Measurements from ENCODE around the gene SLC22A1. TPM values are rescaled to one million over a fixed set of nuclear protein-coding genes. Genes with fewer than 3 reads are reported as not detected.
"Not testable (repeated sequence)": the region's sequence is repeated elsewhere in the genome, so short reads cannot be mapped to it uniquely, and the experiment has no call there.

Gene SLC22A1
- polyA plus RNA-seq, 2 of the 4 experiments (the other 2 are of a cell fraction), result 2.1 TPM

DNA sequence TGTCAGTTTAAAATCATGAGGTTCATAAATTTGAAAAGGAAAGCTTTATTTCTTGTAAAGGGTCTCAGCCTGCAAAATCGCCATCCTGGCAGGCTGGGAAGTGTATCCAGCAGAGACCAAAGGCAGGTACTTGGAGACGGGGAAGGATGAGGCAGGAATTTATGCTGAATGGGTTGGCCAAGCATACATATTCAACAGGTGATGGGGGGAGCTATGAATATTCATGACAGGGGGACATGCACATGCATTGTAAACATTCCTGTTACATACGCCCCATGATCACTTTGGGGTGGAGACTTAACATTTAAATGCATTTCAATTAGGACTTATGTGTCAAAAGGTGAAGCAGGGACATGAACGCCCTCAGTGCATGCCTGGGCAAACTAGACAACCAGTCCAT is 9.8 kb upstream of the SLC22A1 start (continued):
- TF ChIP-seq, protein P1, sequence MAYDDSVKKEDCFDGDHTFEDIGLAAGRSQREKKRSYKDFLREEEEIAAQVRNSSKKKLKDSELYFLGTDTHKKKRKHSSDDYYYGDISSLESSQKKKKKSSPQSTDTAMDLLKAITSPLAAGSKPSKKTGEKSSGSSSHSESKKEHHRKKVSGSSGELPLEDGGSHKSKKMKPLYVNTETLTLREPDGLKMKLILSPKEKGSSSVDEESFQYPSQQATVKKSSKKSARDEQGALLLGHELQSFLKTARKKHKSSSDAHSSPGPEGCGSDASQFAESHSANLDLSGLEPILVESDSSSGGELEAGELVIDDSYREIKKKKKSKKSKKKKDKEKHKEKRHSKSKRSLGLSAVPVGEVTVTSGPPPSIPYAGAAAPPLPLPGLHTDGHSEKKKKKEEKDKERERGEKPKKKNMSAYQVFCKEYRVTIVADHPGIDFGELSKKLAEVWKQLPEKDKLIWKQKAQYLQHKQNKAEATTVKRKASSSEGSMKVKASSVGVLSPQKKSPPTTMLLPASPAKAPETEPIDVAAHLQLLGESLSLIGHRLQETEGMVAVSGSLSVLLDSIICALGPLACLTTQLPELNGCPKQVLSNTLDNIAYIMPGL (CRISPR knock-in tag; IDR thresholded peaks at IDR 0.05; ENCODE audit: borderline replicate concordance), result no peak
- TF ChIP-seq PHF8 (IDR thresholded peaks at IDR 0.05; ENCODE audit: borderline replicate concordance, low read depth) (no peak), CBX2 (IDR thresholded peaks at IDR 0.05; ENCODE audit: borderline replicate concordance, low read depth) (no peak), MAFK (IDR thresholded peaks at IDR 0.05; ENCODE audit: partially characterized antibody) (no peak), POLR2AphosphoS2 (conservative IDR thresholded peaks at IDR 0.05; ENCODE audit: low read length) (no peak), EP300 (IDR thresholded peaks at IDR 0.05) (no peak)
- TF ChIP-seq, protein P2, sequence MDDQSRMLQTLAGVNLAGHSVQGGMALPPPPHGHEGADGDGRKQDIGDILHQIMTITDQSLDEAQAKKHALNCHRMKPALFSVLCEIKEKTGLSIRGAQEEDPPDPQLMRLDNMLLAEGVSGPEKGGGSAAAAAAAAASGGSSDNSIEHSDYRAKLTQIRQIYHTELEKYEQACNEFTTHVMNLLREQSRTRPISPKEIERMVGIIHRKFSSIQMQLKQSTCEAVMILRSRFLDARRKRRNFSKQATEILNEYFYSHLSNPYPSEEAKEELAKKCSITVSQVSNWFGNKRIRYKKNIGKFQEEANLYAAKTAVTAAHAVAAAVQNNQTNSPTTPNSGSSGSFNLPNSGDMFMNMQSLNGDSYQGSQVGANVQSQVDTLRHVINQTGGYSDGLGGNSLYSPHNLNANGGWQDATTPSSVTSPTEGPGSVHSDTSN (IDR thresholded peaks at IDR 0.05), result no peak
- TF ChIP-seq, protein P3, sequence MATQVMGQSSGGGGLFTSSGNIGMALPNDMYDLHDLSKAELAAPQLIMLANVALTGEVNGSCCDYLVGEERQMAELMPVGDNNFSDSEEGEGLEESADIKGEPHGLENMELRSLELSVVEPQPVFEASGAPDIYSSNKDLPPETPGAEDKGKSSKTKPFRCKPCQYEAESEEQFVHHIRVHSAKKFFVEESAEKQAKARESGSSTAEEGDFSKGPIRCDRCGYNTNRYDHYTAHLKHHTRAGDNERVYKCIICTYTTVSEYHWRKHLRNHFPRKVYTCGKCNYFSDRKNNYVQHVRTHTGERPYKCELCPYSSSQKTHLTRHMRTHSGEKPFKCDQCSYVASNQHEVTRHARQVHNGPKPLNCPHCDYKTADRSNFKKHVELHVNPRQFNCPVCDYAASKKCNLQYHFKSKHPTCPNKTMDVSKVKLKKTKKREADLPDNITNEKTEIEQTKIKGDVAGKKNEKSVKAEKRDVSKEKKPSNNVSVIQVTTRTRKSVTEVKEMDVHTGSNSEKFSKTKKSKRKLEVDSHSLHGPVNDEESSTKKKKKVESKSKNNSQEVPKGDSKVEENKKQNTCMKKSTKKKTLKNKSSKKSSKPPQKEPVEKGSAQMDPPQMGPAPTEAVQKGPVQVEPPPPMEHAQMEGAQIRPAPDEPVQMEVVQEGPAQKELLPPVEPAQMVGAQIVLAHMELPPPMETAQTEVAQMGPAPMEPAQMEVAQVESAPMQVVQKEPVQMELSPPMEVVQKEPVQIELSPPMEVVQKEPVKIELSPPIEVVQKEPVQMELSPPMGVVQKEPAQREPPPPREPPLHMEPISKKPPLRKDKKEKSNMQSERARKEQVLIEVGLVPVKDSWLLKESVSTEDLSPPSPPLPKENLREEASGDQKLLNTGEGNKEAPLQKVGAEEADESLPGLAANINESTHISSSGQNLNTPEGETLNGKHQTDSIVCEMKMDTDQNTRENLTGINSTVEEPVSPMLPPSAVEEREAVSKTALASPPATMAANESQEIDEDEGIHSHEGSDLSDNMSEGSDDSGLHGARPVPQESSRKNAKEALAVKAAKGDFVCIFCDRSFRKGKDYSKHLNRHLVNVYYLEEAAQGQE (IDR thresholded peaks at IDR 0.05), result no peak

DNA sequence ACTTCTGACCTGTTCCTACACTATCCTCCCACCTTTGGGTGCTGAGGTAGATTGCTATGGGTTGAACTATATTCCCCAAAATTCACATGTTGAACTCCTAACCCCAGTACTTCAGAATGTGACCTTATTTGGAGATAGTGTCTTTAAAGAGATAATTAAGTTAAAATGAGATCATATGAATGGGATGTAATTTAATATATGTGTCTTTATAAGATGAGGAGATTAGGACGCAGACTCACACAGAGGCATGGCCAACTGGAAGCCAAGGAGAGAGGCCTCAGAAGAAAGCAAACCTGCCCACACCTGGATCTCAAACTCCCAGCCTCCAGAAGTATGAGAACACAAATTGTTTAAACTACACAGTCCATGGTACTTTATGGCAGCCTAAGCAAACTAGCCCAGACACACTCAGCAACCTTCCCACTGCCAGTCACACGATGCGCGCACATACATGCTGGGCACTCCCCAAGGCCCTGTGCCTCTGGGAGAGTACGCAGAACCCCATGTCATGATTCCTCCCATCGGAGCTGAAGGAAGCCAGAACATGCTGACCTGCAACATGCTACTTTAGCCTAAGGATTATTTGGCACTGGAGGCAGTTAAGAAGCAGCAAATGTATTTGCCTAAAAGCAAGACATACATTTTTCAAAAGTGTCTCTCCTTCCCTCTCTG is 8.9 kb upstream of the SLC22A1 start:
- ChIA-PET POLR2A (no interaction called here), CTCF (interaction anchor here (0.8 to 1.7 kb wide), 3 partner anchors 11 to 343 kb away, joined by 3 to 4 read pairs (median 3); no protein-coding TSS in a partner anchor)
- ATAC-seq, result no peak

DNA sequence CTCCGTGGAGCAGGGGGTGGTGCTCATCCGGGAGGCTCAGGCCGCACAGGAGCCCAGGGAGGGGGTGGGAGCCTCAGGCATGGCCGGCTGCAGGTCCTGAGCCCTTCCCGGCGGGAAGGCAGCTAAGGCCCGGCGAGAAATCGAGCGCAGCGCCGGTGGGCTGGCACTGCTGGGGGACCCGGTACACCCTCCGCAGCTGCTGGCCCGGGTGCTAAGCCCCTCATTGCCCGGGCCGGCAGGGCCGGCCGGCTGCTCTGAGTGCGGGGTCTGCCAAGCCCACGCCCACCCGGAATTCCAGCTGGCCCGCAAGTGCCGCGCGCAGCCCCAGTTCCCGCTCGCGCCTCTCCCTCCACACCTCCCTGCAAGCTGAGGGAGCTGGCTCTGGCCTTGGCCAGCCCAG is 7.1 kb upstream of the SLC22A1 start:
- CTCF ChIA-PET, result interaction anchor here (1.3 to 1.7 kb wide), 2 partner anchors 26 to 341 kb away, joined by 3 to 4 read pairs; no protein-coding TSS in a partner anchor
- ATAC-seq; H3K9me3 ChIP-seq; H3K4me1 ChIP-seq; POLR2A ChIA-PET; H3K4me2 ChIP-seq; H3K4me3 ChIP-seq; H3K27ac ChIP-seq; DNase-seq (ENCODE audit: low read depth in 1 of 2, low spot score in 1 of 2); FAIRE-seq: not testable (repeated sequence)
- WGBS (ENCODE audit: missing lambda C conversion rate), result 94% methylated on average over 3 of the region's 29 CpGs

More for the DNA sequence above, 8.9 kb upstream of the SLC22A1 start:
- no peaks in the 10 kb centered on the region for H3K9me3 ChIP-seq
- no peaks in the 10 kb centered on the region for H3K4me1 ChIP-seq
- WGBS (ENCODE audit: missing lambda C conversion rate), result 94% methylated on average over 6 of the region's 6 CpGs
- no peak overlapping the region for H3K4me2 ChIP-seq
- H3K27ac ChIP-seq, result no peak overlapping the region
- no peak overlapping the region for H3K4me3 ChIP-seq
- TF ChIP-seq ZSCAN20 (CRISPR knock-in tag; IDR thresholded peaks at IDR 0.05) (no peak), EHMT2 (IDR thresholded peaks at IDR 0.05; ENCODE audit: low read depth) (no peak), MAFK (IDR thresholded peaks at IDR 0.05; ENCODE audit: partially characterized antibody) (no peak), MAZ (IDR thresholded peaks at IDR 0.05; ENCODE audit: borderline replicate concordance, low read depth, low read length) (no peak), ESRRA (IDR thresholded peaks at IDR 0.05; ENCODE audit: borderline replicate concordance, low read length) (no peak), EP300 (IDR thresholded peaks at IDR 0.05) (no peak), GATA3 (IDR thresholded peaks at IDR 0.05; ENCODE audit: borderline replicate concordance) (no peak), HDAC2 (IDR thresholded peaks at IDR 0.05) (no peak), NR3C1 (IDR thresholded peaks at IDR 0.05) (no peak), CHD4 (IDR thresholded peaks at IDR 0.05; ENCODE audit: borderline replicate concordance) (no peak), HOXA7 (CRISPR knock-in tag; IDR thresholded peaks at IDR 0.05) (no peak), RCOR1 (IDR thresholded peaks at IDR 0.05; ENCODE audit: low read depth, low read length) (no peak)
- TF ChIP-seq, protein P4, sequence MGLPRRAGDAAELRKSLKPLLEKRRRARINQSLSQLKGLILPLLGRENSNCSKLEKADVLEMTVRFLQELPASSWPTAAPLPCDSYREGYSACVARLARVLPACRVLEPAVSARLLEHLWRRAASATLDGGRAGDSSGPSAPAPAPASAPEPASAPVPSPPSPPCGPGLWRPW (IDR thresholded peaks at IDR 0.05), result no peak
- TF ChIP-seq, protein P5, sequence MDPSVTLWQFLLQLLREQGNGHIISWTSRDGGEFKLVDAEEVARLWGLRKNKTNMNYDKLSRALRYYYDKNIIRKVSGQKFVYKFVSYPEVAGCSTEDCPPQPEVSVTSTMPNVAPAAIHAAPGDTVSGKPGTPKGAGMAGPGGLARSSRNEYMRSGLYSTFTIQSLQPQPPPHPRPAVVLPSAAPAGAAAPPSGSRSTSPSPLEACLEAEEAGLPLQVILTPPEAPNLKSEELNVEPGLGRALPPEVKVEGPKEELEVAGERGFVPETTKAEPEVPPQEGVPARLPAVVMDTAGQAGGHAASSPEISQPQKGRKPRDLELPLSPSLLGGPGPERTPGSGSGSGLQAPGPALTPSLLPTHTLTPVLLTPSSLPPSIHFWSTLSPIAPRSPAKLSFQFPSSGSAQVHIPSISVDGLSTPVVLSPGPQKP (IDR thresholded peaks at IDR 0.05; ENCODE audit: low read depth, low read length), result no peak
- TF ChIP-seq, protein P6, sequence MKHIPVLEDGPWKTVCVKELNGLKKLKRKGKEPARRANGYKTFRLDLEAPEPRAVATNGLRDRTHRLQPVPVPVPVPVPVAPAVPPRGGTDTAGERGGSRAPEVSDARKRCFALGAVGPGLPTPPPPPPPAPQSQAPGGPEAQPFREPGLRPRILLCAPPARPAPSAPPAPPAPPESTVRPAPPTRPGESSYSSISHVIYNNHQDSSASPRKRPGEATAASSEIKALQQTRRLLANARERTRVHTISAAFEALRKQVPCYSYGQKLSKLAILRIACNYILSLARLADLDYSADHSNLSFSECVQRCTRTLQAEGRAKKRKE (CRISPR knock-in tag; IDR thresholded peaks at IDR 0.05; ENCODE audit: low read depth), result no peak
- TF ChIP-seq, protein P1 (CRISPR knock-in tag; IDR thresholded peaks at IDR 0.05; ENCODE audit: borderline replicate concordance), result no peak
- TF ChIP-seq, protein P2 (IDR thresholded peaks at IDR 0.05), result no peak
- FAIRE-seq, result no peak
- DNase-seq (ENCODE audit: low read depth in 1 of 2, low spot score in 1 of 2), result no peak

Measured in A549 (cell line).